Measurements from ENCODE around the gene SEMA4B.

DNA sequence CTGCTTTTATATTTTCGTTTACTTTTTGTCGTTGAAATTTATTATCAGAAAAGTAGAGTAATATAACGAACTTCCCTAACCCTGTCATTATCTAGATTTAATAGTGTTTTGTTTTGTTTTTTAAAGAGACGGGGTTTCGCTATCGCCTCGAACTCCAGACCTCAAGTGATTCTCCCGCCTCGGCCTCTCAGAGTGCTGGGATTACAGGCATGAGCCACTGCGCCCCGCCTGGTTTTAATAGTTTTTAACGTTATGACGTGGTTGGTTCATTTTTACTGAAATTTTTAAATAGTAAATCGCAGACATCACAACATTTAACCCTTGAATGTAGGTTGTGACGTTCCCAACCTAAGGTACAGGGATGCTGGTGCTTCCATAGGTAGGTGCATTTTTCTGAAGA is 65.4 kb downstream of the SEMA4B start:
- TF ChIP-seq, protein P1, sequence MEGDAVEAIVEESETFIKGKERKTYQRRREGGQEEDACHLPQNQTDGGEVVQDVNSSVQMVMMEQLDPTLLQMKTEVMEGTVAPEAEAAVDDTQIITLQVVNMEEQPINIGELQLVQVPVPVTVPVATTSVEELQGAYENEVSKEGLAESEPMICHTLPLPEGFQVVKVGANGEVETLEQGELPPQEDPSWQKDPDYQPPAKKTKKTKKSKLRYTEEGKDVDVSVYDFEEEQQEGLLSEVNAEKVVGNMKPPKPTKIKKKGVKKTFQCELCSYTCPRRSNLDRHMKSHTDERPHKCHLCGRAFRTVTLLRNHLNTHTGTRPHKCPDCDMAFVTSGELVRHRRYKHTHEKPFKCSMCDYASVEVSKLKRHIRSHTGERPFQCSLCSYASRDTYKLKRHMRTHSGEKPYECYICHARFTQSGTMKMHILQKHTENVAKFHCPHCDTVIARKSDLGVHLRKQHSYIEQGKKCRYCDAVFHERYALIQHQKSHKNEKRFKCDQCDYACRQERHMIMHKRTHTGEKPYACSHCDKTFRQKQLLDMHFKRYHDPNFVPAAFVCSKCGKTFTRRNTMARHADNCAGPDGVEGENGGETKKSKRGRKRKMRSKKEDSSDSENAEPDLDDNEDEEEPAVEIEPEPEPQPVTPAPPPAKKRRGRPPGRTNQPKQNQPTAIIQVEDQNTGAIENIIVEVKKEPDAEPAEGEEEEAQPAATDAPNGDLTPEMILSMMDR (IDR thresholded peaks at IDR 0.05) = no peak
- TF ChIP-seq POLR2A (IDR thresholded peaks at IDR 0.05) = no peak
